DOHH2 (cell line): ENCODE measurements around the gene URI1.
A peak's percentile ranks its signal among the peaks of the same experiment; 100 is the strongest.
"Not testable (repeated sequence)": the region's sequence is repeated elsewhere in the genome, so short reads cannot be mapped to it uniquely, and the experiment has no call there.

Experiments used
- H3F3A ChIP-seq: fragments of 200-600 bp; sonication (generic), shearing (Covaris generic); 2 replicates; pipeline ENCODE4 v1.6.0; 2016; ENCODE audit warnings: antibody characterized with exemption, mild to moderate bottlenecking; ENCODE audit not compliant: control insufficient read depth, insufficient read depth
- H3K27ac ChIP-seq: fragments of 200-600 bp; sonication (generic); 2 replicates; pipeline ENCODE4 v1.5.1; 2014; ENCODE audit warnings: low read depth, mild to moderate bottlenecking, low read length, moderate library complexity
- H3K27me3 ChIP-seq: fragments of 200-600 bp; sonication (generic); 2 replicates; pipeline ENCODE4 v1.6.1; 2014; ENCODE audit warnings: mild to moderate bottlenecking, low read length, mixed read lengths; ENCODE audit not compliant: control insufficient read depth
- H3K36me3 ChIP-seq: fragments of 200-600 bp; sonication (generic); 2 replicates; pipeline ENCODE4 v1.6.1; 2014; ENCODE audit warnings: mild to moderate bottlenecking, low read length, moderate library complexity, mixed read lengths; ENCODE audit not compliant: control insufficient read depth
- H3K4me1 ChIP-seq: fragments of 200-600 bp; sonication (generic); 2 replicates; pipeline ENCODE4 v1.6.1; 2014; ENCODE audit warnings: mild to moderate bottlenecking, low read length, mixed read lengths; ENCODE audit not compliant: control insufficient read depth
- H3K4me2 ChIP-seq: fragments of 200-600 bp; sonication (generic); 2 replicates; pipeline ENCODE4 v1.6.0; 2014; ENCODE audit warnings: mild to moderate bottlenecking, low read length, moderate library complexity
- H3K4me3 ChIP-seq: fragments of 200-600 bp; sonication (generic); 2 replicates; pipeline ENCODE4 v1.5.1; 2014; ENCODE audit warnings: mild to moderate bottlenecking, low read length, mixed read lengths
- H3K79me2 ChIP-seq: fragments of 200-600 bp; sonication (generic); 2 replicates; pipeline ENCODE4 v1.6.1; 2014; ENCODE audit warnings: mild to moderate bottlenecking, low read length, mixed read lengths; ENCODE audit not compliant: control insufficient read depth
- H3K9me2 ChIP-seq: fragments of 200-600 bp; sonication (generic); replicated peaks from 2 replicates; pipeline ENCODE4 v1.6.1; 2014; ENCODE audit warnings: mild to moderate bottlenecking, low read length, mixed read lengths; ENCODE audit not compliant: control insufficient read depth
- H3K9me3 ChIP-seq: fragments of 200-600 bp; sonication (generic); 2 replicates; pipeline ENCODE4 v1.6.1; 2014; ENCODE audit warnings: antibody characterized with exemption, low read length, mixed read lengths; ENCODE audit not compliant: control insufficient read depth, insufficient read depth
- H4K20me1 ChIP-seq: fragments of 200-600 bp; sonication (generic); 2 replicates; pipeline ENCODE4 v1.6.0; 2014; ENCODE audit warnings: low read depth, mild to moderate bottlenecking, antibody characterized with exemption, low read length, moderate library complexity; ENCODE audit not compliant: control insufficient read depth, insufficient read depth
- EZH2phosphoT487 ChIP-seq: fragments of 200-600 bp; sonication (generic); IDR thresholded peaks from 2 replicates; pipeline ENCODE4 v1.6.1; 2017; ENCODE audit warnings: borderline replicate concordance, mild to moderate bottlenecking, antibody characterized with exemption, low read length, moderate library complexity, mixed read lengths
- TF ChIP-seq, protein P1 (sequence below): fragments of 200-600 bp; sonication (generic); IDR thresholded peaks from one replicate; pipeline ENCODE4 v1.5.1; 2014; ENCODE audit warnings: antibody characterized with exemption, mild to moderate bottlenecking, low read depth, low read length; ENCODE audit not compliant: poor library complexity, severe bottlenecking

The URI1 gene

DNA sequence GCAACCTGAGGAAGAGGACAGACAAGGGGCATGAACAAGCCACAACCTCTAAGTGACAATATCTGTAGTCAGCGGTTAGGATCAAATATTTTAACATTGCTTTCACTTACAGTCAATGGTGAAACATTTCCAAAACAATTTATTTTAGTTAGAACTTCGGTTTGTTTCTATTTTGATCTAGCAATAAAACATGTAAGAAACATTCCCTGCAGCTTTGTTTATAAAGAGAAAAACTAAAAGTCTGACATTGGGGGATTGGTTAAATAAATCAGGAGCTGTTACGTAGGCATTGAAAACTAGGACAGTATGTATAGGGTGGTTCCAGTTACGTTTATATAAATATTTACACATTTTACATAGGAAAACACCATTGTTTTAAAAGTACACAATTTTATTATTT lies 3.4 kb downstream of the URI1 start:
- peaks cover 28% of the 10 kb centered on the region for H3K36me3 ChIP-seq
- H3K4me3 ChIP-seq = no peak overlapping the region
- no peaks in the 10 kb centered on the region for H3K27me3 ChIP-seq
- H3K4me2 ChIP-seq = 0 out of 2 replicates have a peak overlapping the region, but pooled peaks have one; percentile 37
- no peaks in the 10 kb centered on the region for H3K9me2 ChIP-seq
- peaks cover 27% of the 10 kb centered on the region for H3K4me1 ChIP-seq
- no peak for TF ChIP-seq EZH2phosphoT487
- peaks cover 74% of the 10 kb centered on the region for H3K79me2 ChIP-seq
- no peaks in the 10 kb centered on the region for H4K20me1 ChIP-seq
- 0 out of 2 replicates have a peak, but pooled peaks cover 3% of the 10 kb centered on the region for H3F3A ChIP-seq
- peaks cover 3% of the 10 kb centered on the region; the same call in 1 of the 2 replicates for H3K9me3 ChIP-seq
- H3K27ac ChIP-seq = no peak overlapping the region

DNA sequence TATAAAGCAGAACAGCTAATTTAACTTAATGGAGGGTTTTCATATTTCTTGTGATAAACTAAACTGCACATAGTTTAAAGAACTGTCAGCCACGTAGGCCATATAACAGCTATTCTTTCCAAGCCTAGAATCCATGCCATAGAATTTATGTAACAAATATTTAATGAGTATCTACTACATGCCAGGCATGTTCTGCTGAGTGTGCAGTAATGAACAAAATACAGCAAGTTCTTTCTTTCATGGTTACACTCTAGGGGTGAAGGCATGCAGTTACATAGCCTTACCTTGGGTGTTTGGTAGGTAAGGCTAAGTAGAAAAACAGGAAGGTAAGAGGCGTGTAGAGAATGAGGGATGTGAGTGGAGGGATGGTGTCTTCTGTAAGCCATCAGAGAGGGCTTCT lies 4.6 kb downstream of the URI1 start:
- Histone ChIP-seq H3K4me1 (peaks cover 19% of the 10 kb centered on the region), H3K4me2 (no peak overlapping the region), H3F3A (0 out of 2 replicates have a peak, but pooled peaks cover 3% of the 10 kb centered on the region), H3K36me3 (peaks cover 38% of the 10 kb centered on the region), H3K27me3 (no peaks in the 10 kb centered on the region), H3K27ac (no peak overlapping the region), H3K9me2 (no peaks in the 10 kb centered on the region), H3K79me2 (peaks cover 86% of the 10 kb centered on the region), H3K9me3 (peaks cover 3% of the 10 kb centered on the region; the same call in 1 of the 2 replicates), H3K4me3 (no peak overlapping the region), H4K20me1 (peaks cover 8% of the 10 kb centered on the region; the same call in 1 of the 2 replicates)
- TF ChIP-seq, protein P1, sequence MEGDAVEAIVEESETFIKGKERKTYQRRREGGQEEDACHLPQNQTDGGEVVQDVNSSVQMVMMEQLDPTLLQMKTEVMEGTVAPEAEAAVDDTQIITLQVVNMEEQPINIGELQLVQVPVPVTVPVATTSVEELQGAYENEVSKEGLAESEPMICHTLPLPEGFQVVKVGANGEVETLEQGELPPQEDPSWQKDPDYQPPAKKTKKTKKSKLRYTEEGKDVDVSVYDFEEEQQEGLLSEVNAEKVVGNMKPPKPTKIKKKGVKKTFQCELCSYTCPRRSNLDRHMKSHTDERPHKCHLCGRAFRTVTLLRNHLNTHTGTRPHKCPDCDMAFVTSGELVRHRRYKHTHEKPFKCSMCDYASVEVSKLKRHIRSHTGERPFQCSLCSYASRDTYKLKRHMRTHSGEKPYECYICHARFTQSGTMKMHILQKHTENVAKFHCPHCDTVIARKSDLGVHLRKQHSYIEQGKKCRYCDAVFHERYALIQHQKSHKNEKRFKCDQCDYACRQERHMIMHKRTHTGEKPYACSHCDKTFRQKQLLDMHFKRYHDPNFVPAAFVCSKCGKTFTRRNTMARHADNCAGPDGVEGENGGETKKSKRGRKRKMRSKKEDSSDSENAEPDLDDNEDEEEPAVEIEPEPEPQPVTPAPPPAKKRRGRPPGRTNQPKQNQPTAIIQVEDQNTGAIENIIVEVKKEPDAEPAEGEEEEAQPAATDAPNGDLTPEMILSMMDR = no peak
- no peak for TF ChIP-seq EZH2phosphoT487

DNA sequence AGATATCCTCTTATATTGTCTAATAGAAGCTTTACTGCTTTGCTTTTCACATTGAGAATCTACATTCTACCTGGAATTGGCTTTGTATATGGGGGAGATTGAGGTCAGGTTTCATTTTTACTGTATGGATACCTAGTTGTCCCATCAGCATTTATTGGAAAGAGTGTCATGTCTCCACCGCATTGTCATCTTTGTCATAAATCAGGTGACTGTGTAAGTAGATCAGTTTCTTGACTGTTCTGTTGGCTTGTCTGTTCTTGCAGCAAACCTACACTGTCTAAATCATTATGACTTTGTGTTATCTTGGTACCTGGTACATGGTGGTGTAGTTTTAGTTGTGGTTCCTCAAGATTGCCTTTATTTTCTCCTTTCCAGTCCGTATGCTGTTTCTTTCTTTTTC lies 5.8 kb downstream of the URI1 start:
- no peaks in the 10 kb centered on the region for H3K27me3 ChIP-seq
- H3K4me2 ChIP-seq = no peak overlapping the region
- H3K9me2 ChIP-seq = no peaks in the 10 kb centered on the region
- H3F3A ChIP-seq = 0 out of 2 replicates have a peak, but pooled peaks cover 3% of the 10 kb centered on the region
- H3K27ac ChIP-seq = no peak overlapping the region
- H3K4me3 ChIP-seq = no peak overlapping the region
- H3K9me3 ChIP-seq = peaks cover 3% of the 10 kb centered on the region; the same call in 1 of the 2 replicates
- peaks cover 41% of the 10 kb centered on the region for H3K36me3 ChIP-seq
- H3K4me1 ChIP-seq = peaks cover 17% of the 10 kb centered on the region
- peaks cover 8% of the 10 kb centered on the region; the same call in 1 of the 2 replicates for H4K20me1 ChIP-seq
- H3K79me2 ChIP-seq = peaks cover 93% of the 10 kb centered on the region
- no peak for TF ChIP-seq EZH2phosphoT487
- TF ChIP-seq, protein P1 = no peak

DNA sequence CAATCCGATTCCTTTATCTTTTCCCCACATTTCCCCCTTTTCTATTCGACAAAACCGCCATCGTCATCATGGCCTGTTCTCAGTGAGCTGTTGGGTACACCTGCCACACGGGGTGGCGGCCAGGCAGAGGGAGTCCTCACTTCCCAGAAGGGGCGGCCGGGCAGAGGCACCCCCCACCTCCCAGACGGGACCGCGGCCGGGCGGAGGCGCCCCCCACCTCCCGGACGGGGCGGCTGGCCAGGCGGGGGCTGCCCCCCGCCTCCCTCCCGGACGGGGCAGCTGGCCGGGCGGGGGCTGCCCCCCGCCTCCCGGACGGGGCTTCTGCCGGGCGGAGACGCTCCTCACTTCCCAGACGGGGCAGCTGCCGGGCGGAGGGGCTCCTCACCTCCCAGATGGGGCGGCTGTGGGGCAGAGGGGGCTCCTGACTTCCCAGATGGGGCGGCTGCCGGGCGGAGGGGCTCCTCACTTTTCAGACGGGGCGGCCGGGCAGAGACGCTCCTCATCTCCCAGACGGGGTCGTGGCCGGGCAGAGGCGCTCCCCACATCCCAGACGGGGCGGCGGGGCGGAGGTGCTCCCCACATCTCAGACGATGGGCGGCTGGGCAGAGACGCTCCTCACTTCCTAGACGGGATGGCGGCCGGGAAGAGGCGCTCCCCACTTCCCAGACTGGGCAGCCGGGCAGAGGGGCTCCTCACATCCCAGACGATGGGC lies 6.9 kb downstream of the URI1 start:
- H3K4me2 ChIP-seq, H3K9me3 ChIP-seq, H3K27me3 ChIP-seq, H4K20me1 ChIP-seq, H3K27ac ChIP-seq, H3K4me3 ChIP-seq, H3K9me2 ChIP-seq, H3F3A ChIP-seq: not testable (repeated sequence)
- Histone ChIP-seq H3K4me1 (peaks cover 10% of the 10 kb centered on the region), H3K79me2 (peaks cover 93% of the 10 kb centered on the region), H3K36me3 (peaks cover 40% of the 10 kb centered on the region)
